Mucosa of gallbladder (tissue), 1 donor: Measurements from ENCODE around the gene POU3F1. TPM values are rescaled to one million over a fixed set of nuclear protein-coding genes. Genes with fewer than 3 reads are reported as not detected.
A peak's percentile ranks its signal among the peaks of the same experiment; 100 is the strongest.

Experiments
- DNase-seq: peaks from one replicate; pipeline ENCODE4 v3.0.0-alpha.2; 2020; ENCODE audit warnings: low spot score
- total RNA-seq: library from RNA; stranded (reverse); gene quantifications from one replicate; pipeline ENCODE4 v1.2.1, GENCODE V29; 2021
- donor health status: DM: no; HTN: no; CAD: no.

The POU3F1 gene
- total RNA-seq, 1 donor from 2014 or later: 0.09 TPM

DNA sequence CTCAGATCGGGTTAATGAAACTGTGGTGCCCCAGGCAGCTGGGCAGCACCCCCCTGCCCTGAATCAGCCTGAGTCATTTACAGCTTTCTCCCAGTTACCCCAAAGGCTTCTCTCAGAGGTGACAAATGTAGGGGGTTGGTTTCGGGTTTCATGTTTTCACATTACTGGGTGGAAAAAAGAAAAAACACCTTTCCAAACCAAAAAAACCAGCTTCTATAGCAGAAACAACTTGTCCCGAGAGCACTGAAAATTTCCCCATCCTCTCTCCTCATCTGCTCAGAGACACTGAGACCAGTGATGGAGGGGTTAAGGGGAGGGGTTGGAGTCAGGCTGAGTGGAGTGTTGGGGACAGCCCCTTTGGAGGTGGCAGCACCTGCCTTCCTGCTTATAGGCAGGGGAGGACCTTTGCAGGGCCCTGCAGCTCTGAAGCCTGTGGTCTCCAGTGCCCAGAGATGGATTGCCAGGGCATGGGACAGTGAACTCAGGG is 18.4 kb downstream of the POU3F1 start:
- no peak for DNase-seq

DNA sequence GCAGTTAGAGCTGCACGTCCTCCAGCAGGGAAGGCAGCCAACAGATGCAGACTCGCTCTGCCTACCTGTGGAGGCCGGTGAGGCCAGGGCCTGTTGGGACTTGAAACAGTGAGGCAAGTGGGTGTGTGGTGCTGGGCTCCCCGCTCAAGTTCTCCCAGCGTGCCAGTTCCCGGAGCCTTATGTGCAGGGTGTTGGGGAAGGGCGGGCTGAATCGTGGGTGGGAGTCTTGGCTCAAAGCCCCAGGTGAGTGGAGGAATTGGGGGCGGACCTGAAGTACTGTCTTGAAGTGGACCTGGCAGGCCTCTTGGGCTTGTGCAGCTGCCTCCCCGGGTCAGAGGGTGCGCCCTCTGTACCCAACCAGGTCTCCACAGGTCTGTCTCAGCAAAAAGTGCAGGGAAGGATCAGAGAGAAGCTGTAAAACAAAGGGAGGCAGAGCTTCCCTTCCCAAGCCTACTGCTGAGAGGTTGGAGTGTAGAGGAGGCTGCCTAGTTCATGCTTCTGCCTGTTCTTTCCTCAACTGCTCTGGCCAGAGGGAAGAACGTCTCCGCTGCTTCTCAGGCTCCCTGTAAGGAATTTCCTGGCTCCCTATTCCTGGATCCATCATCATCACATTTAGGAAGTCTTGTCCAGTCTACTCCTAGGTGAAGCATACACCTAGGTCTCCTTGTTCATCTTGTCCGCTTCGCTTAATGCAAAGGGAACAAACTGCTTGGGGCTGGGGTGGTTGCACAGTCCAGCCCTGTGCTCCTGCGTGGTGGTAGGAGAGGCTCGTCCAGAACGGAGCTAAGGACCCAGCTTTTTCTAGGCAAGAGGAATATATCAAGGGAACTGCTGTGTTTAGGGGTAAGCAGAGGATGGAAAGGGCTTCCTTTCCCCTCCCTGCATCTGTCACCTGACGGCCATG is 19.1 kb downstream of the POU3F1 start:
- DNase-seq: no peak

DNA sequence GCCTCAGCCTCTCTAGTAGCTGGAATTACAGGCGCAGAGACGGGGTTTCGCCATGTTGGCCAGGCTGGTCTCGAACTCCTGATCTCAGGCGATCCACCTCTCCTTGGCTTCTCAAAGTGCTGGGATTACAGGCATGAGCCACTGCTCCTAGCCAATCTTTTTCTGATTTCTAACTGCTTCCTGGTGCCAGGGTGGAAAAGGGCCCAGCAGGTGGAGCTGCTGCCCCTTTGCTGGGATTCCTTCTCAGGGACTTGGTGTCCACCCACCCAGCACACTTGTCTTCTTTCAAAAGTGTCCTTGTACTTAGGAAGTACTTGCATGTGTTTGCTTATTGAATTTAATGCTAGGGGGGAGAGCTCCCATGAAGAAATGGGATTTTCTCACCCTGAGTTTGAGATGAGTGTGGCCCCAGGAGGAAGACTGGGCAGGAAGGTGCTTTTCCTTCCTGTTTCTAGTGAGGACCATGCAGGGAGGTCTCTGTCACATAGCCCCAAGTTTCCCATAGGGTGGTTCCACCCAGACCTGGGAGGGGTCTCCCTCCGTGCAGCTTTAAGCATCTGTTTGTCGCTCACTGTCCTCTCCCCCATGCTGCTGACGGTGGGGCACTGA is 19.9 kb downstream of the POU3F1 start:
- DNase-seq: peak; percentile 36

DNA sequence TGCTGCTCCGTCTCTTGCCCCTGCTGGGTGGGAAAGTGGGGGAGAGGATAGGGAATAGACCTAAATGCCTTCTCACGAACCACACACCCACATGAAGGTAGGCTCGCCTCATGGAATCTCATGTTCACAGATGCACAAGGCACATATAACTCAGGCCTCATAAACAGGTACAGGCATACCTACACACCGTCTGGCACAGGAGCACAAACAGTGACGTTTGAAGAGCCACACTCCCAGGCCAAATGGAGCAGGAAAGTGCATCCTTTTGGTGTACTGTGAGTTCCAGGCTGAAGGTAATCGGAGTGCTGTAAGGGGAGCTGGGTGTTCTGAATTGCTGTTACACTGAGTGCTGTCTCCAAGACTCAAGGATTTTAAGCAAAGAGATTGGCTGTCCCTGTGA is 20.9 kb downstream of the POU3F1 start:
- DNase-seq: no peak

DNA sequence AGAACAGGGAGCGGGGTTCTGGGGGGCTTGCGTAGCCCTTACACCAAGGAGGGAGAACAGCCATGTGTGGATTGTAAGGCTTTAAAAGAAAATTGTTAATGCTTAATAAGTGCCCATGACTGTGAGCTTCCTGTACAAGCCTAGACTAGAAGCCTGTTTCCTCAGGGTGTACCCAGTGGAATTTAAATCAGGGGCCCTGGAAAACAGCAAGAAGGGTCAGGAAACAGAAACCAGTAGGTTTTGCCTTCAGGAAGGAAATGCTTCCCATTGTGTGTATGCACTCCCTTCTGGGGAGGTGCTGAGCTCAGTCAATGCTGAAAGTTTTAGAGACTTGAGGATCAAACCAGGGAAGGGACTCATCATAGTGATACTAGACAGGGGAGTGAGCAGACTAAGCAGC is 21.4 kb downstream of the POU3F1 start:
- no peak for DNase-seq

DNA sequence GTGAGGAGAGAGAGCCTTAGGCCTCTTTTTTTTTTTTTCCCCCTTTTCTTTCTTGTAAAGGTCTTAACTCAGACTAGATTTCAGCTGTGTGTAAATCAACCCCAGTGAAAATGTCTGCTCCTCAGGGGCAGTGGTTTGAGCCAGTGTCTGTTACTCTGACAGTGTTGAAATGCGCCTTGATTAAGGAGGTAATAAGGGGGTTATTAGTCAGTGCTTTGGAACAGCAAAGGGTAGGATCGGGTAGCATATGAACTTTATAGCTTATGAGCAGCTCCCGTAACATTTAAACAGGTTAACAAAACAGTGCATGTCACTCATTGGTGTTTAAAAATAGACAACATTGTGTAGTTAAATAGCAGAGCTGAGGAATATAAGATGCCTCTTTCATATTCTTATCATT is 23.8 kb downstream of the POU3F1 start:
- no peak for DNase-seq

DNA sequence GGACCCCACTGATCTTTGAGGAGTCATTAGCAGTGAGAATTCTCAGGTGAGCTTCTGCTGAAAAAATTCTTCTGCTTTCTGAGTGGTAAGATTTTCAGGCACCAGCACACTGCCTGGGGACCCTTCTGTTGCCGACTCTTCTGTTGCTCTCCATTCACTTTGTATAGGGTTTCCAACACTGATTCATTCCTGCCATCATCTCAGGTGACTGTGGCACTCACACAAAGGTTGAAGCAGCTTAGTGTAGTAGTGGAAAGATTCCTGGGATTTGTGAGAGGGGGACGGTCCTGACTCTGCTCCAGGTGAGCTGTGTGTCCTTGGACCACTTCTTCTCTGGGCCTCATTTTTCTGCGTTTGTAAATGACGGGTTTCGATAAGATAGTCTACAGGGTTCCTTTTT is 24.6 kb downstream of the POU3F1 start:
- no peak for DNase-seq

DNA sequence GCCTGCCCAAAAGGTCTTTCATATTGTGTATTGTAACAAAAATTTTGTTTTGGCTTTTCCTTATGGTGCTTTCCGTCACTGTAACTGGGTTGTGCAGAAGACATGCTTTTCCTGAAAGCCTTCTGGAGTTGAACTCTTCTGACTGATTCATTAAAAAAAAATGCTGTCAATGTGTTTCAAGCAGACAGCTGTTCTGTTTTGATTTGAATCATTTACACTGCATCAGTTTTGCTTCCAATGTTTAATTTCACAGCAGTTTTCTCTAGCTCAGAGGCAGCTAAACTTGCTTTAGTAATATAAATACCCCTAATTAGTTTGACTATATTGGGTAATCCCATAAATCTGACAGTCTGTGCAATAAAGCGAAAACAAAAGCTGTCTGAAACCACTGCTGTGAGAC is 26.2 kb downstream of the POU3F1 start:
- no peak for DNase-seq

DNA sequence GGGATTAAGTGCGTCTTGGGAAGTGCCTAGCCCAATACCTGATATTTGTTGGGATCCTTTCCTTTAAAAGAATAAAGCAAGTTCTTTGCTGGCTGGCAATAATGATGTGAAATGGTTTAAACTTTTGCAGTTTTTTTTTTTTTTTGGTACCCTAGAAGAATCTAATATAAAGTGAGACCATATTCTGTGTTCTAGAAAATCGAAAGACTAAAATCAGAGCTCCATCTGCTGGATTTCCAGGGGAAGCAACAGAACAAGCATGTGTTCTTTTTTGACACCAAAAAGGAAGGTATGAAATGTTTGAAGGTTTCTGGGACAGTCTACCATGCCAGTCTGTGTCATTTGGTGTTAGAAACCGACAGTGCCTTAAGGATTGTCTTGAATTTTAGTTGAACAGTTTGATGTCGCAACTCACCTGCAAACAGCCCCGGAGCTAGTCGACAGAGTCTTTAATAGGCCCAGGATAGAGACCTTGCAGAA is 27.7 kb downstream of the POU3F1 start:
- no peak for DNase-seq

DNA sequence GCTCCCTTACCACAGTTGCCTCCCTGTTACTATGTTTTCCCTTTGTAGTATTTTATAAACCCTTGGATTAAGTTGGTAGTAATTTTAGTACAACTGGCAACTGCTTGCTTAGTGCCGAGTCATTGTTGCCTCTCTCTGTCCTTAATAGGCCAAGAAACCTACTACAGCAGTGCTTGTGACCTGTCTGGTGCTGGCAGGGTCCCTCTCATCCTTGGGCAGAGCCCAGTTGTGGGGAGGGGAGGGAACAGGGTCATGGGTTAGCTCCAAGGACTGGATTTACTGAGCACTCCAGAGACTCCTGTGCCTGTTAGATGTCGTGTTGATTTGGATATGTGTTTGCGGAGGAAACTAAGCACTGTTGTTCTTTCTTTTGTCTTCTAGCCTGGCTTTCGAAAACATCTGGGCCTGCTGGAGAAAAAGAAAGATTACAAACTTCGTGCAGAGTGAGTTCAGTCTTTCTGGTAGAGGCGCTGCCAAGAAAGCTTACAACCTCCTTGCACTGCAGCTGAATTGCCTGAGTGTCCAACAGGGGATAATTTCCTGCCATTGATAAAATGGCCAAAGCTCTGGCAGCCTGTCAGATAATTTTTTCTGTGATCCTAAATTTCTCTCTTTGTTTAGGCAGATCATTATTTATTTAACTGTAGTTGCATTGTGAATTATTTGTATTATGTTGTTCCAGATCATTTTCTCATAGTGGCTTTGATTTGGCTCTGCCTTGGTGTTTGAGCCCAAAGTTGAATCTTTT is 30.4 kb downstream of the POU3F1 start:
- no peak for DNase-seq

DNA sequence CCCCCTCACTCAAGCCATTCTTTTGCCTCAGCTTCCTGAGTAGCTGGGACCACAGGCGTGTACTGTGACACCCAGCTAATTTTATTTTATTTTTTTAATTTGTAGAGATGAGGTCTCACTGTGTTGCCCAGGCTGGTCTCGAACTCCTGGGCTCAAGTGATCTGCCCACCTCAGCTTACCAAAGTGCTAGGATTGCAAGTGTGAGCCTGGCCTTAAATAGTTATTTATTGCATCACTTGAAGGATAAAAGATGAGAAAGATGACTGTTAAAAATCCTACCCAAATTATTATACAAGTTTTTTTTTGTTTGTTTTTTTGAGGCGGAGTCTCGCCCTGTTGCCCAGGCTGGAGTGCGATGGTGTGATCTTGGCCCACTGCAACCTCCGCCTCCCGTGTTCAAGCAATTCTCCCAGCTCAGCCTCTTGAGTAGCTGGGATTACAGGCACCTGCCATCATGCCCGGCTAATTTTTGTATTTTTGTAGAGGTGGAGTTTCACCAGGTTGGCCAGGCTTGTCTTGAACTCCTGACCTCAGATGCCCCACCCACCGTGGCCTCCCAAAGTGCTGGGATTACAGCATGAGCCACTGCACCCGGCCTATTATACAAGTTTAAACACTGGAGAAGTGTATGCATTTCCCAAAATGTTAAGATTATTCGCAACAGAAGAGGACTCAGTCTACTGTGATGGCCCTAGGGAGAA is 31.7 kb downstream of the POU3F1 start:
- DNase-seq: no peak

DNA sequence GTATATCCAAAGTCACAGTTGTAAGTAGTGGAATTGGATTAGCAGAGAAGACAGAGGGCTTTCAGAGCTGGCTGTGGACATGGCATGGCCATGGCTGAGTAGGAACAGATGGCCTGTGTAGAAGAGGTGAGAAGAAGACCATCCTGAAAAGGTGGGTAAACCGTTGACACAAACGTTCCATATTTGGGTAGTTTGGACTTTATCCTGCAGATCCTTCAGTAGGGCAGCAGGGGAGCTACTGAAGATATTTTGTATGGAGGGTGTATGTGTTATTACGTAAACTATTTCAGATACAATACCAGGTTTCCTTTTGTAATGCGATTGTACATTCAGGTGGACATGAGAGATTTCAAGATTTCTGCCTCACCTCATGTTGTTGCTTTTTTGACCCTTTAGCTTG is 32.4 kb downstream of the POU3F1 start:
- DNase-seq: no peak

DNA sequence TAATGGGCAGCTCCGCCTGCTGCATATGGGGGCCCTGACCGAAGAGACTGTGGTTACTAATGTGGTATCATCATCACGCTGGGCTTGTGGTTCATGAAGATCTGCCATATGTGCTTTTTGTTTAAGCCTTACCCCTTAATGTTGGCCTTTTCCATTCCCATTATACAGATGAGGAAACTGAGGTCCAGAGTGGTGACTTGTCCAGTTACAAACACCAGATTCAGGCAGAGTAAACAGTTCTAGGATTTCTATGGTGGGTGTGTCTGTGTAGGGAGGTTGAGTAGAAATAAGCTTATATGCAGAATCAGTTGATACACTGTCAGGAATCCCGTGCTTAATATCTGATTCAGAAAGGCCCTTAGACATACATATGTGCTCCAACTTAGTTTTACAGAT is 33.4 kb downstream of the POU3F1 start:
- DNase-seq: no peak

DNA sequence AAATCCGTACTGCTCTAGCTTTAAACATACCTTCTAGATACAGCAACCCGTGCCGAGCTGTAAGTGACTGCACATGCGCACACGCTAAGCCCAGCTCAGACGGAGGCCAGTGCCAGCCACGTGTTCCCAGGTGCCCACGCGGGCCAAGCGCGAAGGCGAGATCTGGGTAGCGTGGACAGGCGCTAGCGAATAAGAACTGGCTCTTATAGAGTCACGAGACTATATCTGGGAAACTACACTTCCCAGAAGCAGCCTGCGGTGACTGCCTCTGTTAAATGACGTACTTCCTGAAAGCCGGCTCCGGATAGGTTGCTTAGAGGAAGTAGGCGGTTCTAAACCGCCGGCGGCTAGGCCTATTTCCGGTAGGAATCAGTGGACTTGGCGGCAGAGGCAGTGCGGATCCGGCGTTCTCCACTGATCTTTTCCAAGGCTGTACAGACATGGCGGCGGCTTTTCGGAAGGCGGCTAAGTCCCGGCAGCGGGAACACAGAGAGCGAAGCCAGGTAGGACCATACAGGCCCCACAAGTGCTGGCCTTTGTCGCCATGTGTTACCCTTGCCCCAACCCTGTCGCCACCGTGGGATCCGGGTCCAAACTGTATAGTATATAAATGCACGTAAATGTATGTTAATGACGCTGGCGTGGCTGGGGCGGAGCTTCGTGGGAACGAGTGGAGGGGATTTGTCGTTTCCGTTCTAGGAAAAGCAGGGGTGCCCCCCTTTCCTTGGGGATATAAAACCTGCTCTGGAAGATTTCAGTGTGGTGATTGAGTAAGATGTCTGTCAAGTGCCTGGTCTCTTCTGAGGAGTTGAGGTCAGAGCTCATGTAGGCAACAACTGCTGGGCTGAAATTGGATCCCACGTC is 34.0 kb downstream of the POU3F1 start, which contains the start of gene UTP11:
Gene UTP11, plus strand, starts transcription at position 372 of the 864 bp plus-strand sequence. Its CDS starts 69 bp downstream, at position 441.
- DNase-seq: peak; percentile 97

DNA sequence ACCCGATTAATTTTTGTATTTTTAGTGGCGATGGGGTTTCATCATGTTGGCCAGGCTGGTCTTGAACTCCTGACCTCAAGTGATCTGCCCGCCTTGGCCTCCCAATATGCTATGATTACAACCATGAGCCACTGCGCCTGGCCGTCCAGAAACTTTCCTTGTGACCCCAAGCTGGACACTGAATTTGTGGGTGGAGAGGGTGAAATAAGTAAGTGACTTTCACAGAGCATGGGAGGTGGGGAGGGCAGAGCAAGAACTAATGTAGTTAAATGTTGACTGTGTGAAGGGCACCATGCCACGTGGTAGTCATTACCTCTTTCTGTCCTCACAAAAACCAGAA is 36.8 kb downstream of the POU3F1 start:
- DNase-seq: no peak

DNA sequence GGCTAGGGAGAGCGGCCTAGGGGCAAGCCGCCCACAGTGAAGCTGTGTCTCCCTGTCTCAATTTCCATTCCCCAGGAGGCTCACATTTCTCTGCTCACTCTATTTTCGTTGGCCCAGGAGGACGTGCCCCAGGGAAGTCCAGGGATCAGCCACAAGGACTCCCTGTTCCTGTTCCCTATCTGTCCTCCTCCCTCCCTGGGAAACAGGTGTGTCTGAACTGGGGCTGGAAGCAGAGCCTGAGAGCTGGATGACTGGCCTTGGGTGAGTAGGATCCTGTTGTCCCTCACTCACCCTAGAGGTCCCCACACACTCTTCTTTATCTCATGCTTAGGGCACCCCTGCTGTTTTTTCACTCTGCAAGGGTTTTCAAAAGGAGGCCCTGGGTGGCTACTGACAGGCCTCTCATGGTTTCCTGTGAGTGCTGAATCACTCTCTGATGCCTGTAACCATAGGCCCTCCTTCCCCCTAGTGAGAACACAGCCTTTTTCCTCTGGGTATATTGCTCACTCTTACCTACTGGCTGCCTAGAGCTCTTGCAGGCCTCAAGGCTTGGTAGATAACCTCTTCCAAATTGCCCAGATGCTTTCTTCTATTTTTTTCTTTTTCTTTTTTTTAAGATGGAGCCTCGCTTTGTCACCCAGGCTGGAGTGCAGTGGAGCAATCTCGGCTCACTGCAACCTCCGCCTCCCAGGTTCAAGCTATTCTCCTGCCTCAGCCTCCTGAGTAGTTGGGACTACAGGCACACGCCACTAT is 37.3 kb downstream of the POU3F1 start:
- DNase-seq: no peak

DNA sequence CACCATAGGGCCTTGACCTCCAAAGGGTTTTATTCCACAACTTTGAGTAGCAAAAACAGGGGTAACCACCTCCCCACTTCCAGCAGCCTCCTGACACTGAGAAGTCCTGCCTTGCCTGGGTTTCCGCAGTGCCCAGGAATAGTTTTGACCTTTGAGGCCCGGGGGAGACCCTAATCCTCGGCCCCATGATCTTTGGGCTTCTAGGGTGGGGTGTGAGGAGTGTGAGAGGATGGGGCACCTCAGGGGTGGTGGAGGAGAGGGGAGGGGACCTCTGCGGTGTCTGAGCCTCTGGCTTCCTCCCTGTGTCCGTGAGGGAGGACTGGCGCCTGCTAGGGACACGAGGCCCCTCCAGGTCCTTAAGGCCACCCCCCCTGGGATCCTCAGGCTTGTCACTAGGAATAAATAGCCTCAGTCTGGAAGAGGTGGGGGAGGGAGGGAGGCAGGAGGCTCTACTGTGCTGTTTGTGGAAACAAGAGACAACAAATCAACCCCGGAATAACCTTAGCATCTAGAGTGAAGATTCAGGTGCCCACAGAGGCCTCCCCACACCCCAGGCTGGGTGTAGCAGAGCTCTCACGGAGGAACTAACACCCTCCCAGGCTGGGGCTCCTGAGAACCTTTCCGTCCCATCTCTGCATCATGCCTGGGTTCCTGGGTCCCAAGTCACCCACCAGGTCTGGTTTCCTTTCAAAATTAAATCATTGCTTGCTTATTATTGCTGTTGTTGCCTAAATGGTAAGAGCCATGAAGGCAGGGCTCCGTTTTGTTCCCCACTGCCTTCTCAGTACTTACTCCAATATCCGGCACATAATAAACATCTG is 40.4 kb downstream of the POU3F1 start:
- DNase-seq: no peak

DNA sequence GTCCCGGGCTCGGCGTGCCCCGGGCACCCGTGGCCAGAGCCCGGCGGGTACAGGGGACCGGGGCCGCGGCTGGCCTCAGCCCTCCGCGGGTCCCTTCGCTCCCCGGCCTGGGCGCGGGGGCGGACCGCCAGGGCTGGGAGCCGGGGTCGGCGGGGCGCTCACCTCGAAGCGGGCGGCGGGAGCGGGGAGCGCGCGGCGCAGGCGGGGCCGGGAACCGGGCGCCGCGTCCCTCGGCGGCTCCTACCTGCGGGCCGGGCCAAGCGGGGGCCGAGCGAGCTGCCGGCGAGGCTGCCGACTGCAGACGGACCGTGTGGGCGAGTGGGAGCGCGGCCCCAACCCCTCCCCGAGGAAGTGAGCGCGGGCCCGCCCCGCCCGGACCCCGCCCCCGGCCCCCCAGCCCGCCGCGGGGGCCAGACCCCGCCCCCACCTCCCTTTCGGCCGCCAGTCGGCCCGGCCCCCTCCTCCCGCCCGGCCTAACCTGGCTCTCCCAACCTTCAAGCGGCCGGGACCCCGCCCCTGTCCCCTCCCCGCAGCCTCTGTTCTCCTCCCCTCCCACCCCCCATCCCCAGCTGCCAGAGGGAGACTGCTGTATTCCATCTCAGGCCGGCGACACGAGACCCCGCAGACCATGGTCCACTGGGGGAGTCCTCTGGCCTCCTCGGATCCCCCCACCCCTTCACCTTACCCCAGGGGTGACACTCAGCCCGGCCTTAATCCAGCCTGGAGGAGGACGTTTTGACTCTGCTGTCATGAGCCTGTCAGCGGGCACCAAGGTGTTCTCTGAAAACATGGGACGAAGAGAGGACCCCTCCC is 41.2 kb downstream of the POU3F1 start, which contains the start of gene FHL3:
Gene FHL3, minus strand, starts transcription at position 320 of the 813 bp plus-strand sequence. CDS start 6,102 bp downstream, outside the sequence.
- DNase-seq: no peak
